ENCODE data around the gene INSM1.

- TF ChIP-seq CTCF (conservative IDR thresholded peaks at IDR 0.05 in 1 of 2, IDR thresholded peaks at IDR 0.05 in 1 of 2; ENCODE audit: extremely low read depth in 1 of 2, insufficient read depth in 1 of 2, low read depth in 1 of 2, low read length in 2 of 2) (no peak), EZH2 (IDR thresholded peaks at IDR 0.05; ENCODE audit: borderline replicate concordance, low read length) (no peak)
Measured at GRCh38 chr20:20338133-20338730, 29.7 kb upstream of the INSM1 start.
